ENCODE data around the gene CCDC182. TPM values are rescaled to one million over a fixed set of nuclear protein-coding genes. Genes with fewer than 3 reads are reported as not detected.

The CCDC182 gene
- polyA plus RNA-seq, 1 donor, result not detected

DNA sequence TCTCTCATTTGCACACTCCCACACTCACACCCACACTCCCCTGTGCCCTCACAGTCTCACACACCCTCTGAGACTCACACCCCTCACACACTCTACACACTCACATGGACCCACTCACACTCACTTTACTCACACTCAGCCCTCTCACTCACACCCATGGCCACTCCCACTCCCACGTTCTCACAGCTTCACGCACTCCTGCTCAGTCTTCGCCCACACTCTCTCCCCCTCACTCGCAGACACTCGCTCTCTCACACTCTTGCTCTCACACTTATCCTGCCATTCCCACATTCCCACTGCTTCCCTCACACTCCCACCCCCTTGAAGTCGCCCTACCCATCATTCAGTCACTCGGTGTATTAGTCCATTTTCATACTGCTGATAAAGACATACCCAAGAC is 47.9 kb downstream of the CCDC182 start:
- DNase-seq, result no peak

DNA sequence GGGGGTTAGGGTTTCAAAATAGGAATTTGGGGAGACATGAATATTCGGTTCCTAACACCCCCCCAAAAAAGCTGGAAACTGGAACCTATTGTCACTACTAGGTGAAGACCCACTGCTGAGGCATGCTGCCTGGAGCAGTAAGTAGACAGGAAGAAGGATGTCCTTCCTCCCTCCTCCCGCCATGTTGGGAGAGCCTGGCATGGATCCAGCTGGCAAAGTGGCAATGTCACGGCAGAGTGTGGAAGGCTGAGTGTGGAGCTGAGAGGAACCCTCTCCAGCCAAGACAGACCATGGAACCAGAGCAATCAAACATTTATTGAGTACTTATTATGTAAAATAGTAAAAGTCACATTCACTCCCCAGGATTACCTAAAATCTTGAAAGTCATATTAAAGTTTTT is 49.0 kb downstream of the CCDC182 start:
- no peak for DNase-seq

Other genes with a start within 250 kb of the CCDC182 start
- gene MRPS23, start 104.7 kb upstream of the CCDC182 start, polyA plus RNA-seq (ENCODE audit: insufficient read length), result 33.1 TPM
- 54.0 TPM for gene CUEDC1, start 210.1 kb upstream of the CCDC182 start, polyA plus RNA-seq (ENCODE audit: insufficient read length)
- 49.1 TPM for gene VEZF1, start 243.0 kb upstream of the CCDC182 start, polyA plus RNA-seq (ENCODE audit: insufficient read length)